Tibial nerve (tissue), 4 donors: ENCODE data around the gene TCF7. TPM values are rescaled to one million over a fixed set of nuclear protein-coding genes. Genes with fewer than 3 reads are reported as not detected.

Experiments
- DNase-seq, 2 donors: peaks; one replicate each; pipeline ENCODE4 v3.0.0-alpha.2; 2019; ENCODE audit warnings: low spot score in 2 of 2
- H3K27ac ChIP-seq, 4 donors: fragments of 200-600 bp; sonication (generic) in 3 of 4; one replicate each; pipeline ENCODE4 v1.5.1; 2017 to 2019; ENCODE audit warnings: mild to moderate bottlenecking in 1 of 4
- H3K27me3 ChIP-seq, 2 donors: fragments of 200-600 bp; sonication (generic) in 1 of 2; one replicate each; pipeline versions ENCODE4 v1.5.1 to v1.6.0; 2017 to 2019
- H3K36me3 ChIP-seq, 3 donors: fragments of 200-600 bp; sonication (generic); one replicate each; pipeline ENCODE4 v1.5.1; 2018 to 2019
- H3K4me1 ChIP-seq, 4 donors: fragments of 200-600 bp; sonication (generic) in 3 of 4; one replicate each; pipeline ENCODE4 v1.5.1; 2017 to 2019
- H3K4me3 ChIP-seq, 4 donors: fragments of 200-600 bp; sonication (generic) in 3 of 4; one replicate each; pipeline ENCODE4 v1.5.1; 2017 to 2019; ENCODE audit warnings: mild to moderate bottlenecking in 1 of 4, moderate library complexity in 1 of 4
- H3K9me3 ChIP-seq, 4 donors: fragments of 200-600 bp; sonication (generic) in 3 of 4; one replicate each; pipeline ENCODE4 v1.5.1; 2017 to 2019
- CTCF ChIP-seq, 5 experiments: fragments of 200-600 bp in 3 of 5; fragments of 450-650 bp in 2 of 5; sonication (generic) in 3 of 5; IDR thresholded peaks; one replicate each; pipeline ENCODE4 v1.5.1; 2016 to 2019; ENCODE audit warnings: antibody characterized with exemption in 5 of 5, mild to moderate bottlenecking in 3 of 5, moderate library complexity in 2 of 5
- EP300 ChIP-seq, 2 donors: sonication (generic); formaldehyde crosslinking; IDR thresholded peaks; one replicate each; pipeline ENCODE4 v1.6.1; 2017; ENCODE audit warnings: antibody characterized with exemption in 2 of 2, mild to moderate bottlenecking in 1 of 2
- POLR2A ChIP-seq, 2 donors: fragments of 450-650 bp; IDR thresholded peaks; one replicate each; pipeline ENCODE4 v1.6.1; 2017; ENCODE audit warnings: antibody characterized with exemption in 2 of 2, mild to moderate bottlenecking in 2 of 2, moderate library complexity in 2 of 2
- WGBS, 2 donors: methylation state at CpG; one replicate each; pipeline ENCODE4 v1.1.5; 2018; 5-methylcytosine and 5-hydroxymethylcytosine counted together
- total RNA-seq, 4 donors: library from RNA; depleted of rRNA; stranded (reverse); fragments of >200 nt; gene quantifications; one replicate each; pipeline ENCODE4 v1.1.0, GENCODE V29; 2016

TCF7 gene
- total RNA-seq, 4 donors from 2014 or later, result 2.5 to 13.2 (median 6.6) TPM

- DNase-seq, result no peak
- peaks cover 0 to 78% (median 62%) of the 10 kb centered on the region in 4 donors for H3K4me1 ChIP-seq
- no peak for TF ChIP-seq CTCF (IDR thresholded peaks at IDR 0.05)
- no peak for TF ChIP-seq EP300 (IDR thresholded peaks at IDR 0.05)
- TF ChIP-seq POLR2A (IDR thresholded peaks at IDR 0.05), result no peak
- no peaks in the 10 kb centered on the region for H3K27me3 ChIP-seq
- H3K36me3 ChIP-seq, result peaks cover 0 to 28% (median 0%) of the 10 kb centered on the region in 3 donors
- WGBS, 2 donors, result 56 to 83% methylated on average over 5 of the region's 5 CpGs
- peak overlapping the region in 1 of 4 donors; percentile 45 for H3K27ac ChIP-seq
- H3K4me3 ChIP-seq, result no peak overlapping the region
- H3K9me3 ChIP-seq, result no peaks in the 10 kb centered on the region
These were observed 14.1 kb downstream of the TCF7 start for GRCh38 chr5:134128648-134128995.

GRCh38 chr5:134129411-134130238, 15.1 kb downstream of the TCF7 start:
- peaks cover 0 to 37% (median 0%) of the 10 kb centered on the region in 3 donors for H3K36me3 ChIP-seq
- TF ChIP-seq CTCF (IDR thresholded peaks at IDR 0.05), result no peak
- TF ChIP-seq POLR2A (IDR thresholded peaks at IDR 0.05), result no peak
- TF ChIP-seq EP300 (IDR thresholded peaks at IDR 0.05), result no peak
- no peak for DNase-seq

GRCh38 chr5:134130239-134130945, 15.9 kb downstream of the TCF7 start:
- Histone ChIP-seq H3K27me3 (no peaks in the 10 kb centered on the region), H3K36me3 (peaks cover 0 to 45% (median 0%) of the 10 kb centered on the region in 3 donors), H3K4me1 (peaks cover 0 to 76% (median 44%) of the 10 kb centered on the region in 4 donors), H3K27ac (peak overlapping the region in 3 of 4 donors; percentile 22 to 59 (median 45)), H3K4me3 (no peak overlapping the region), H3K9me3 (no peaks in the 10 kb centered on the region)
- 61 to 70% methylated on average over 6 to 8 of the region's 8 CpGs for WGBS, 2 donors
- TF ChIP-seq CTCF (IDR thresholded peaks at IDR 0.05), result no peak
- no peak for TF ChIP-seq EP300 (IDR thresholded peaks at IDR 0.05)
- no peak for TF ChIP-seq POLR2A (IDR thresholded peaks at IDR 0.05)
- no peak for DNase-seq

More at GRCh38 chr5:134129411-134130238, 15.1 kb downstream of the TCF7 start:
- Histone ChIP-seq H3K27me3 (no peaks in the 10 kb centered on the region), H3K9me3 (no peaks in the 10 kb centered on the region), H3K27ac (peak overlapping the region in 2 of 4 donors; percentile 45 to 59), H3K4me1 (peaks cover 0 to 77% (median 52%) of the 10 kb centered on the region in 4 donors), H3K4me3 (no peak overlapping the region)
- WGBS, 2 donors, result 72 to 81% methylated on average over 13 to 25 of the region's 25 CpGs

- peaks cover 0 to 53% (median 0%) of the 10 kb centered on the region in 3 donors for H3K36me3 ChIP-seq
- TF ChIP-seq EP300 (IDR thresholded peaks at IDR 0.05), result no peak
- no peak for TF ChIP-seq POLR2A (IDR thresholded peaks at IDR 0.05)
- no peak for TF ChIP-seq CTCF (IDR thresholded peaks at IDR 0.05)
- DNase-seq, result no peak
These were observed 16.7 kb downstream of the TCF7 start for GRCh38 chr5:134131165-134131564.

More at GRCh38 chr5:134131165-134131564, 16.7 kb downstream of the TCF7 start:
- H3K27me3 ChIP-seq, result no peaks in the 10 kb centered on the region
- peak overlapping the region in 1 of 4 donors; percentile 42 for H3K27ac ChIP-seq
- WGBS, 2 donors, result 79 to 81% methylated on average over 3 of the region's 3 CpGs
- H3K9me3 ChIP-seq, result no peaks in the 10 kb centered on the region
- no peak overlapping the region for H3K4me3 ChIP-seq
- peaks cover 0 to 70% (median 36%) of the 10 kb centered on the region in 4 donors for H3K4me1 ChIP-seq
